Vagina (tissue), 2 donors: ENCODE results near the gene RCCD1.

Experiments used
- POLR2A ChIP-seq, 2 donors: fragments of 450-650 bp; IDR thresholded peaks; one replicate each; pipeline ENCODE4 v1.6.1; 2017; ENCODE audit warnings: antibody characterized with exemption in 2 of 2, mild to moderate bottlenecking in 2 of 2, moderate library complexity in 2 of 2
- POLR2AphosphoS5 ChIP-seq, 2 donors: sonication (generic); formaldehyde crosslinking; IDR thresholded peaks; one replicate each; pipeline ENCODE4 v1.9.0; 2017; ENCODE audit warnings: antibody characterized with exemption in 2 of 2, mild to moderate bottlenecking in 2 of 2, low read depth in 1 of 2; ENCODE audit not compliant: insufficient read depth in 1 of 2
- TF ChIP-seq, protein P1 (sequence below), 3 experiments: fragments of 450-650 bp in 2 of 3; fragments of 200-600 bp in 1 of 3; sonication (generic) in 1 of 3; IDR thresholded peaks; one replicate each; pipeline ENCODE4 v1.5.1; 2017 to 2019; ENCODE audit warnings: antibody characterized with exemption in 3 of 3, mild to moderate bottlenecking in 2 of 3, moderate library complexity in 2 of 3

DNA sequence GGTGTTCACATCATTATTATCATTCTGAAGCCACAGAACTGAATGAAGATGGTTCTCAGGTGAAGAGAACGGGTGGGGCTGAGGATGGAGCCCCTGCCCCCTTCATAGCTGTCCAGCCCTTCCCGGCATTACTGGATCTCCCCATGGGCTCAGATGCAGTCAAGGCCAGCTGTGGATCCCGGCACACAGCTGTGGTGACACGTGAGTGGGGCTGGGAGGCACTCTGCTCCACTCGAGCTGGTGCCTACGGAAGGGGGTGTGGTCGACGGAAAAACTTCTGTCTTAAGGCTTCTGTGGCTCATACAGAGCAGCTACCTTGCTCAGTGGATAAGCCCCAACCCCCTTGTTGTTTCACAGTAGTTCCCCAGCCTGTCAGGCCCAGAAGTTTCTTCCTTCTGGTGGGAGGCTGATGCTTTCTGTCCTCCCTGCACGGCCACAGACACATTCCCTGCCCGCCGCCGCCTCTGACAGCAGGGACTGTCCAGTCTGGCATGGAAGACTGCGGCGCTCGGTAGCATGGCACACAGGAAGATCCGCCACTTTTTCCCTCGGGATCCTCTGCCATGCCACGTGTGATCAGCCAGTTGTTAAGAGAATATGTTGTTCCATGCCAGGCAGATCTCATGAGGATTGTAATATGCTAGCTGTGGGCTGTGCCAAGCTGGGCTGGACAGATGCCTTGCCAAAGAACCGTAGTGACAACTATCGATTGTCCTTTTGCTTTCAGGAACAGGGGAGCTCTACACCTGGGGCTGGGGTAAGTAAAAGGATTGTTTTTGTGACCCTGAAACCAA is 5.8 kb downstream of the RCCD1 start:
- TF ChIP-seq, protein P1, sequence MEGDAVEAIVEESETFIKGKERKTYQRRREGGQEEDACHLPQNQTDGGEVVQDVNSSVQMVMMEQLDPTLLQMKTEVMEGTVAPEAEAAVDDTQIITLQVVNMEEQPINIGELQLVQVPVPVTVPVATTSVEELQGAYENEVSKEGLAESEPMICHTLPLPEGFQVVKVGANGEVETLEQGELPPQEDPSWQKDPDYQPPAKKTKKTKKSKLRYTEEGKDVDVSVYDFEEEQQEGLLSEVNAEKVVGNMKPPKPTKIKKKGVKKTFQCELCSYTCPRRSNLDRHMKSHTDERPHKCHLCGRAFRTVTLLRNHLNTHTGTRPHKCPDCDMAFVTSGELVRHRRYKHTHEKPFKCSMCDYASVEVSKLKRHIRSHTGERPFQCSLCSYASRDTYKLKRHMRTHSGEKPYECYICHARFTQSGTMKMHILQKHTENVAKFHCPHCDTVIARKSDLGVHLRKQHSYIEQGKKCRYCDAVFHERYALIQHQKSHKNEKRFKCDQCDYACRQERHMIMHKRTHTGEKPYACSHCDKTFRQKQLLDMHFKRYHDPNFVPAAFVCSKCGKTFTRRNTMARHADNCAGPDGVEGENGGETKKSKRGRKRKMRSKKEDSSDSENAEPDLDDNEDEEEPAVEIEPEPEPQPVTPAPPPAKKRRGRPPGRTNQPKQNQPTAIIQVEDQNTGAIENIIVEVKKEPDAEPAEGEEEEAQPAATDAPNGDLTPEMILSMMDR (IDR thresholded peaks at IDR 0.05), result no peak
- TF ChIP-seq POLR2A (IDR thresholded peaks at IDR 0.05) (no peak), POLR2AphosphoS5 (IDR thresholded peaks at IDR 0.05; ENCODE audit: insufficient read depth in 1 of 2, low read depth in 1 of 2) (no peak)
